T-helper 2 cell treated with Interferon-gamma antibody and Interleukin-4, amounts not matched to agents 5 μg/mL and 100 μg/mL, for 36 hours (primary cell): ENCODE results near the gene ADSL.
A peak's percentile ranks its signal among the peaks of the same experiment; 100 is the strongest.

Experiments used
- DNase-seq: peaks from one replicate; pipeline ENCODE4 v3.0.0; 2021; ENCODE audit warnings: low spot score
- H3K27ac Mint-ChIP-seq: one replicate; pipeline ENCODE4 v1.8.0; 2021; ENCODE audit warnings: mild to moderate bottlenecking, mixed read lengths
- H3K27me3 Mint-ChIP-seq: one replicate; pipeline ENCODE4 v1.8.0; 2021; ENCODE audit warnings: low read depth, mixed read lengths
- H3K36me3 Mint-ChIP-seq: one replicate; pipeline ENCODE4 v1.8.0; 2021; ENCODE audit warnings: low read depth, mixed read lengths
- H3K4me1 Mint-ChIP-seq: one replicate; pipeline ENCODE4 v1.8.0; 2021; ENCODE audit warnings: low read depth, mixed read lengths
- H3K4me3 Mint-ChIP-seq: one replicate; pipeline ENCODE4 v1.8.0; 2022; ENCODE audit warnings: mild to moderate bottlenecking, moderate library complexity, mixed read lengths
- H3K9me3 Mint-ChIP-seq: one replicate; pipeline ENCODE4 v1.8.0; 2021; ENCODE audit warnings: mixed read lengths

Gene ADSL

GRCh38 chr22:40429481-40429880 is 83.2 kb downstream of the ADSL start:
- H3K27me3 Mint-ChIP-seq, result no peaks in the 10 kb centered on the region

GRCh38 chr22:40430991-40431390 is 84.7 kb downstream of the ADSL start:
- H3K27me3 Mint-ChIP-seq, result no peaks in the 10 kb centered on the region
- H3K4me1 Mint-ChIP-seq, result no peaks in the 10 kb centered on the region
- peaks cover 61% of the 10 kb centered on the region for H3K36me3 Mint-ChIP-seq
- no peak for DNase-seq
- no peaks in the 10 kb centered on the region for H3K9me3 Mint-ChIP-seq
- H3K27ac Mint-ChIP-seq, result no peak overlapping the region
- no peak overlapping the region for H3K4me3 Mint-ChIP-seq

More at GRCh38 chr22:40429481-40429880, 83.2 kb downstream of the ADSL start:
- Mint-ChIP-seq H3K9me3 (no peaks in the 10 kb centered on the region), H3K36me3 (peaks cover 62% of the 10 kb centered on the region), H3K4me1 (no peaks in the 10 kb centered on the region), H3K4me3 (no peak overlapping the region), H3K27ac (no peak overlapping the region)
- no peak for DNase-seq

GRCh38 chr22:40432157-40432556 is 85.9 kb downstream of the ADSL start:
- DNase-seq, result no peak
- H3K27ac Mint-ChIP-seq, result no peak overlapping the region
- H3K27me3 Mint-ChIP-seq, result no peaks in the 10 kb centered on the region
- no peaks in the 10 kb centered on the region for H3K9me3 Mint-ChIP-seq
- peaks cover 51% of the 10 kb centered on the region for H3K36me3 Mint-ChIP-seq
- H3K4me3 Mint-ChIP-seq, result no peak overlapping the region
- peaks cover 10% of the 10 kb centered on the region for H3K4me1 Mint-ChIP-seq

GRCh38 chr22:40432625-40433024 is 86.3 kb downstream of the ADSL start:
- peaks cover 11% of the 10 kb centered on the region for H3K4me1 Mint-ChIP-seq
- no peak overlapping the region for H3K27ac Mint-ChIP-seq

GRCh38 chr22:40433416-40434090 is 87.3 kb downstream of the ADSL start:
- no peak for DNase-seq
- H3K27ac Mint-ChIP-seq, result no peak overlapping the region
- H3K9me3 Mint-ChIP-seq, result no peaks in the 10 kb centered on the region
- H3K27me3 Mint-ChIP-seq, result no peaks in the 10 kb centered on the region
- H3K4me3 Mint-ChIP-seq, result no peak overlapping the region
- H3K4me1 Mint-ChIP-seq, result peaks cover 14% of the 10 kb centered on the region
- peaks cover 45% of the 10 kb centered on the region for H3K36me3 Mint-ChIP-seq

More at GRCh38 chr22:40432625-40433024, 86.3 kb downstream of the ADSL start:
- Mint-ChIP-seq H3K4me3 (no peak overlapping the region), H3K36me3 (peaks cover 52% of the 10 kb centered on the region), H3K9me3 (no peaks in the 10 kb centered on the region), H3K27me3 (no peaks in the 10 kb centered on the region)
- no peak for DNase-seq

GRCh38 chr22:40434106-40434505 is 87.8 kb downstream of the ADSL start:
- Mint-ChIP-seq H3K4me3 (no peak overlapping the region), H3K9me3 (no peaks in the 10 kb centered on the region), H3K36me3 (peaks cover 40% of the 10 kb centered on the region), H3K27me3 (no peaks in the 10 kb centered on the region), H3K4me1 (peaks cover 17% of the 10 kb centered on the region), H3K27ac (no peak overlapping the region)
- no peak for DNase-seq

- Mint-ChIP-seq H3K36me3 (peaks cover 35% of the 10 kb centered on the region), H3K4me3 (no peak overlapping the region), H3K27me3 (no peaks in the 10 kb centered on the region), H3K4me1 (peaks cover 20% of the 10 kb centered on the region), H3K27ac (no peak overlapping the region), H3K9me3 (no peaks in the 10 kb centered on the region)
- DNase-seq, result no peak
Observed at GRCh38 chr22:40434745-40435144, 88.4 kb downstream of the ADSL start.

GRCh38 chr22:40436505-40437431 is 90.5 kb downstream of the ADSL start:
- Mint-ChIP-seq H3K36me3 (peaks cover 27% of the 10 kb centered on the region), H3K27me3 (no peaks in the 10 kb centered on the region), H3K4me1 (peaks cover 31% of the 10 kb centered on the region), H3K27ac (peak overlapping the region; percentile 73), H3K9me3 (no peaks in the 10 kb centered on the region), H3K4me3 (peak overlapping the region; percentile 13)
- DNase-seq, result peak; percentile 12
